AG04449 (cell line): ENCODE measurements around the gene NUPR1.
"Not testable (repeated sequence)": the region's sequence is repeated elsewhere in the genome, so short reads cannot be mapped to it uniquely, and the experiment has no call there.

Experiments
- CTCF ChIA-PET: fragments of 350-600 bp; formaldehyde crosslinking; extraction: SDS; loops from one replicate; lab custom pipeline; 2021; ENCODE audit warnings: antibody characterized with exemption; lab: Yijun Ruan, JAX
- POLR2A ChIA-PET: fragments of 400-600, 350-600 bp; formaldehyde crosslinking; extraction: SDS; loops from one replicate; lab custom pipeline; 2020; ENCODE audit warnings: antibody characterized with exemption, inconsistent platforms; lab: Yijun Ruan, JAX
- DNase-seq: peaks from one replicate; pipeline ENCODE4 v3.0.0-alpha.2; 2010; ENCODE audit warnings: low read depth, low spot score
- H3K4me3 ChIP-seq: 2 replicates; pipeline ENCODE4 v1.5.1; 2011; ENCODE audit warnings: low read depth, mild to moderate bottlenecking, control low read depth, low read length
- TF ChIP-seq, protein P1 (sequence below): IDR thresholded peaks from one replicate; pipeline ENCODE4 v1.5.1; 2011; ENCODE audit warnings: mild to moderate bottlenecking, moderate library complexity, low read length, control low read depth, inconsistent platforms; ENCODE audit not compliant: insufficient read depth; ENCODE audit errors: missing control alignments

The NUPR1 gene

DNA sequence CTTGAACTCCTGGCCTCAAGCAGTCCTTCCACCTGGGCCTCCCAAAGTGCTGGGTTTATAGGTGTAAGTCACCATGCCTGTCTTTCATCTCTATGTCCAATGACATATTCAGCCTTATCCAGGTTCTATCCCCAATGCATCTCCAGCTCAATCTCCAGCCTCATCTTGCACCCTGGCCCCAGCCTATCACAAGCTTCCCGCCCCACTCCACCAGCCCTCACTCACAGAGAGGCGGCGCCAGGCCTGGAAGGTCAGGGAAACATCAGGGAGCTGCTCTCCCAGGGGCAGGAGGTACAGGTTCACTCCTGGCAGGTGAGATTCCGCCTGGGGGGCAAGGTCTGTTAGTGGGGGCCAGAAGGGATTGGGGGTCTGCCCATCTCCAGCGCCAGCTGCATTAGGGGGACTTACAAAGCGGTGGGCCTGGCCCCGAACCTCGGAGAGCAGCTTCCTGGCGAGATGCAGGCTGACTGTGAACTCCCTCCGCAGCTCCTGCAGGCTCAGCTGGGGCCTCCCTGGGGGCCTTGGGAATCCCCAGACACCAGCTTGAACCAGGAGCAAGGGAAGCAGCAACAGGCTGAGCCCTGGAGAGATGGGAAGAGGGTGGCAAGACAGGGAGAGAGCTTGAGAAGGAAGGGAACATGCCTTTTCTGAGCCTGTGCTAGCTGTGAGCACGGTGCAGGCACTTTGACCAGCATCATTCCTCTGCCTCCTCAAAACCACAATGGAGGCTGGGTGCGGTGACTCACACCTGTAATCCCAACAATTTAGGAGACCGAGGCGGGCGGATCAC, 35.1 kb downstream of the NUPR1 start:
- TF ChIP-seq, protein P1, sequence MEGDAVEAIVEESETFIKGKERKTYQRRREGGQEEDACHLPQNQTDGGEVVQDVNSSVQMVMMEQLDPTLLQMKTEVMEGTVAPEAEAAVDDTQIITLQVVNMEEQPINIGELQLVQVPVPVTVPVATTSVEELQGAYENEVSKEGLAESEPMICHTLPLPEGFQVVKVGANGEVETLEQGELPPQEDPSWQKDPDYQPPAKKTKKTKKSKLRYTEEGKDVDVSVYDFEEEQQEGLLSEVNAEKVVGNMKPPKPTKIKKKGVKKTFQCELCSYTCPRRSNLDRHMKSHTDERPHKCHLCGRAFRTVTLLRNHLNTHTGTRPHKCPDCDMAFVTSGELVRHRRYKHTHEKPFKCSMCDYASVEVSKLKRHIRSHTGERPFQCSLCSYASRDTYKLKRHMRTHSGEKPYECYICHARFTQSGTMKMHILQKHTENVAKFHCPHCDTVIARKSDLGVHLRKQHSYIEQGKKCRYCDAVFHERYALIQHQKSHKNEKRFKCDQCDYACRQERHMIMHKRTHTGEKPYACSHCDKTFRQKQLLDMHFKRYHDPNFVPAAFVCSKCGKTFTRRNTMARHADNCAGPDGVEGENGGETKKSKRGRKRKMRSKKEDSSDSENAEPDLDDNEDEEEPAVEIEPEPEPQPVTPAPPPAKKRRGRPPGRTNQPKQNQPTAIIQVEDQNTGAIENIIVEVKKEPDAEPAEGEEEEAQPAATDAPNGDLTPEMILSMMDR, result no peak
- POLR2A ChIA-PET, result no interaction called here

DNA sequence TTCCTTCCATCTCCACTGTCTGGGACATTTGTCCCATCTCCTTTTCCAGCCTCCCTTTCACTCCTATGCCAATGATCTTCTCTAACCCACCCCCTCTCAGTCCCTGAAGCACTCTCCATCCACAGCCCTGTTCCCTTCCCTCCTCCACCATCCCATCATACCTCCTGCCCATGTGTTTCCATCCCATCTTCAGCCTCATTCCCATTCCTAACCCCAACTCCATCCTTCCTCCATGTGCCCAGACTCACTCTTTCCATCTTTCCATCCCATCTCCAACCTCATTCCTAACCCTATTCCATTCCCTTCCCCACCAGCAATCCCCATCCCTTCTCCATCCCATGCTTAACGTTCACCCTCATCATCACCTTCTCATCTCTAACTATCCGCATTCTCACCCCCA, 36.5 kb downstream of the NUPR1 start:
- POLR2A ChIA-PET, result no interaction called here
- CTCF ChIA-PET, result no interaction called here
- DNase-seq, result no peak
- TF ChIP-seq, protein P1, result no peak
- no peak overlapping the region for H3K4me3 ChIP-seq

More for the DNA sequence above, 35.1 kb downstream of the NUPR1 start:
- H3K4me3 ChIP-seq, result no peak overlapping the region
- no peak for DNase-seq
- CTCF ChIA-PET, result interaction anchor here (1.5 kb wide), 1 partner anchor 10 kb away, joined by 4 read pairs; no protein-coding TSS in a partner anchor

DNA sequence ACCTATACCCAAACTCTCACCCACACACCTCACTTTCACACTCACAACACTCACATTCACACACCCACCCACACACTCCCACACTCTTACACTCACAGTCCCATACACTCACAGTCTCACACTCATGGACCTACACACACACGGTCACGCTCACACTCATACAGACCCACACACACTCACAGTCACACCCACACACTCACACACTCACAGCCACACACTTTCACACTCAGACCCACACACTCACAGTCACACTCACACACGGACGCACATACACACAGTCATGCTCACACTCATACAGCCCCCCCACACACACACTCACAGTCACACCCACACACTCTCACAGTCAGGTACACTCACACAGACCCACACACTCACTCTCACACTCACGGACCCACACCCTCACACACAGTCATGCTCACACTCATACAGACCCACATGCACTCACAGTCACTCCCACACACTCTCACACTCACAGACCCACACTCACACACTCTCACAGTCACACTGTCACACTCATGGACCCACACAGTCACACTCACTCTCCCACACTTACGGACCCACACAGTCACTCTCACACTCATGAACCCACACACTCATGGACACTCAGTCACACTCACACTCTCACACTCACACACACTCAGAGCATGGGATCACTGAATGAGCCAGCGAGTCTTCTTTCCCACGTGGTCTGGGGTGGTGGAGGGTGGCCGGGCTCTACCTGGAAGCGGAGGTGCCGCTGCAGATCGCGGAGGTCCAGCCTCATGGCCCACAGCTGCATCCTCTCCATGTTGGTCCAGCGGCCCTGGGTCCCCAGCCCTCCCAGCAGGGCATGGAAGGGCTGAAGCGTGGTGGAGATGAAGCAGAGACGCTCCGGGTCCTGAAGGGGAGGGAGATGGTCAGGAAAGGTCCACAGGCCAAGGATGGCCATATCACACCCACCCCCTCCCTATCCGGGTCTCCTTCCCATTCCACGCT, 37.2 kb downstream of the NUPR1 start:
- POLR2A ChIA-PET, result no interaction called here
- no peak overlapping the region for H3K4me3 ChIP-seq
- DNase-seq, result no peak
- CTCF ChIA-PET, result no interaction called here
- TF ChIP-seq, protein P1, result no peak

DNA sequence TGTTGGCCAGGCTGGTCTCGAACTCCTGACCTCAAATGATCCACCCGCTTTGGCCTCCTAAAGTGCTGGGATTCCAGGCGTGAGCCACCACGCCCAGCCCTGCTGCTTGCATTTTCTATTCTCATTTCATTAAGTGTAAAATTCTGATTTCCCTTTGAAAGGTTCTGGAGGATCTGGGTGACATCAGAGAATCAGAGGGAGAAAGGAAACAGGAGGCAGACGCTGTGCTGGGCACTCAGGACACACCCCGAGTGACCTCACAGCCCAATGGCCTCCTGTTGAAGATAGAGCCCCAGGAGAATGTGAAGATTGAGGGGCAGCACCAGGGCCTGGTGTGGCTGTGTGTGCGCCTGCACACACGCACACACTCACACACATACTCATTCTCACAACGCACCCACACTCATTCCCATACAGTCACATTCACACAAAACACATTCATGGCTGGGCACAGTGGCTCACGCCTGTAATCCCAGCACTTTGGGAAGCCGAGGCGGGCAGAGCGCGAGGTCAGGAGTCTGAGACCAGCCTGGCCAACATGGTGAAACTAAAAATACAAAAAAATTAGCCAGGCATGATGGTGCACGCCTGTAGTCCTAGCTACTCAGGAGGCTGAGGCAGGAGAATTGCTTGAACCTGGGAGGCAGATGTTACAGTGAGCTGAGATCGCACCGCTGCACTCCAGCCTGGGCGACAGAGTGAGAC, 38.1 kb downstream of the NUPR1 start:
- CTCF ChIA-PET, POLR2A ChIA-PET, DNase-seq, H3K4me3 ChIP-seq: not testable (repeated sequence)

DNA sequence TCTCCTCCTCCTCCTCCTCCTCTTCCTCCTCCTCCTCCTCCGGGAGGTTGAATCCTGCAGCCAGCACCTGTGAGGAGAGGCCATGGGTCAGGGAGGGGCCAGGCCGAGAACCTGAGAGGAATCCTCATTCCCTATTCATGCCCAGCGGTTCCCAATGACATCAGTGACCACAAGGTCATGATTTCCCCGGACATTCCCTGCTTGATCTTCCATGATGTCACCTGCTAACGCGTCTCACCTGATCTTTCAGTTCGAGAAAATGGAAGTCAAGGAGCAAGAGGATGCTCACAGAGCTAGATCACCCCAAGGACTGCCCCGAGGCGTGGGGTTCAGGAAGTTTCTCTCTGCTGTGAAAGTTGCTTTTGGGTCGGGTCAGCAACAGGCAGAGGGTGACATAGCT, 38.9 kb downstream of the NUPR1 start:
- H3K4me3 ChIP-seq, result no peak overlapping the region
- TF ChIP-seq, protein P1, result no peak
- CTCF ChIA-PET, result no interaction called here
- POLR2A ChIA-PET, result no interaction called here
- no peak for DNase-seq

DNA sequence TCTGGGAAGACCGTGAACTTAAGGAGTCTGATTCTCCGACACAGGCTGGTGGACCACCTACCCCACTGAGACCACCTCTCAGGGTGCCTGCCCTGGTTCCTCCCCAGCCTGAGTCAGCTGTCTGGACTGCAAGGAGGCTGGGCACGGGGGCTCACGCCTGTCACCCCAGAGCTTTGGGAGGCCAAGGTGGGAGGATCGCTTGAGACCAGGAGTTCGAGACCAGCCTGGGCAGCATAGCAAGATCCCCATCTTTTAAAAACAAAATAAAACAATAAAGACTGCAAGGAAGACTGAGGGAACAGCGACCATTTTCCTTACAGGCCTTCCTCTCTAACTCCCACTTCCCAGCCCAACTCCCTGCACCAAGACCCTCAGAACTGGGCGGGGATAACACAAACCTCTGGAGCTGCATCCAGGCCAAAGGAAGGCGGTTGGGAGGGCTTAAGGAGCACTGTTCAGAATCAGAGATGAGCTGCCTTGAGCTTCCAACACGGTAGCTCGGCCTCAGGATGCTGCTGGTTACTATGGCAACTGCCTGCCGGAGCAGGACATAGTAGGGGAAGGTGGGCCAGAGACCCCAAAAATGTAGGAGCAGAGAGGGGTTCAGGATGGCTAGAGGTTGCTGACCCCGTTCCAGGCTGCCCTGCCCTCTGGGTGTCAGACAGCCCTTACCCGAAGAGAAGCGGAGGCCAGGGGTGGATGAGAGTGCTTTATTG, 40.0 kb downstream of the NUPR1 start:
- POLR2A ChIA-PET, result no interaction called here
- no peak overlapping the region for H3K4me3 ChIP-seq
- no peak for DNase-seq
- CTCF ChIA-PET, result no interaction called here
- TF ChIP-seq, protein P1, result no peak
